Hematopoietic multipotent progenitor cell treated with erythropoietin and hydrocortisone succinate and interleukin-3 and kit ligand, for 4 days (in vitro differentiated cells): ENCODE results near the gene ATP5F1C.

Source experiments
- DNase-seq: peaks from one replicate; pipeline ENCODE4 v3.0.0-alpha.2; 2015

ATP5F1C gene

DNA sequence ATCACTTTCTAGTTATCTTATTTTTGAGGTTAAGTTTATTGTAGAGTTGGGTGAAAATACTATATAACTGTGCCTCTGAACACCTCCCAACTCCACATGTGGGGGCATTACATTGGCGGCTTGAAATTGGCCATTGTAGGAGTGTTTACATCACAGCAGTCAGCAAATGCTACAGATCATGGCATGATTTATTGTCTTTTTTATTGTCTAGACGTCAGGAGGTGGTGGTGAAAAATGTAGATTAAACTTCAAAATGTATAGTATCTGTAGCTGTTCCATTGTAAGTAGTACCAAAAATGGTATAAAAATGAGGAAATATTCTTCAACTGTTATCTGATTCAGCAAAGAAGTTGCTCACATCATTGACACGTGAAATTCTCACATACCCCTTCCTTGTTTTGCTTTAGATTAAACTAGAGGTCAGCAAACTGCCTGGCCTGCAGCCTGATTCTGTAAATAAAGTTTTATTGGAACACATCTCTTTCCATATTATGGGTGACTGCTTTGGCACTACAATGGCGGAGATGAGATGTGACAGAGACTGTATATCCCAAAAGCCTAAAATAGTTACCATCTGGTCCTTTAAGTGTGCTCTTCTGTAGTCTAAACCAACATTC is 65.4 kb downstream of the ATP5F1C start:
- DNase-seq, result peak; percentile 41

DNA sequence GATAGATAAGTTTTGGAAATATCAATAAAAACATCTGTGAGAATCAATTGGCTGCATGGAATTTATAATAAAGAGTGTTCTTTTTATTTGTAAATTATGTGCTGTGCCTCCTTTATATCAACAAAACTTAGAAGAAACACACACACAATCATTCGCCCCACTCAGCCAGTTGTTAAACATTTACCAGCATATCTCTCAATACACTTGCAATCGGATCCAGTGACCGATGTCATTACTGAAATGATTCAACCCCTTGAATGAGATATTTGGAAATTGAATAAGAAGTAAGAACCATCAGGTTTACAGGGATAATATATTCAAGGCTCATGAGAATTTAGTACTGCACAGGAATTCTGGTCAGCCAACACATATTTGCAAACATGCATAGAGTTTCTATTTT is 65.9 kb downstream of the ATP5F1C start:
- no peak for DNase-seq

DNA sequence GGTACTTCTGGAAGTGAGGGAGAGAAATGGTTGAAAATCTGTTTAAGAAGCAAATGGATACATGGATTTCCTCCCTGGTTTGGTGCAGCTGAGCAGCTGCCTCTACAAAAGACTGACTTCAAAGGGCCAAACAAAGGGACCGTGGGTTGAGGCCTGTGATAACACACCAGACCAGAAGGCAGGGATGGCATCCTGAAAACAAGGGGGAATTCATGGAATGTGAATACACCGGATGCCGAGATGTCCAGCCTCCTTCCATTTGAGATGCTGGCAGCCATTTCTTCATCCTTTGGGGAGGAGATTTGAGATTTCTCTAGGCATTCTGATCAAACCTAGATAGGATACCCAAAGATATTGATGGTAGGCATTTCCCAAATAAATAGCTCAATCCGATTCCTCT is 67.2 kb downstream of the ATP5F1C start:
- DNase-seq, result no peak

DNA sequence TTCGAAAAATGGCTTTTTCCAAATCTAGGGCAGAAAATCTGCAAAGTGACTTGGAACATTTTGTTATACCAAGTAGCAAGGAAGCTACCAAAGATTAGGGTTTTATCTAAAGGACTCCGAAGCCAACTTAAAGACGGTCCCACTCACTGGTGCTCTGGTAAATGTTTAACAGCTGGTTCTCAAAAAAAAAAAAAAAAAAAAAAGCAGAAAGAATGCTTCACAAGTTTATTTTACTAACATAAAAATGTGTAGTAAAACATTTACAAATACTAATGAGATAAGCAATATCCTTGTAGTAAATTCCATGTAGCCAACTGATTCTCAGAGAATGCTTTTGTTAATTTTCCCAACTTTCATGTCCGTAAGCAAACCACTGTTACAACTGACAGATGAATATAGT is 68.7 kb downstream of the ATP5F1C start:
- DNase-seq, result no peak

DNA sequence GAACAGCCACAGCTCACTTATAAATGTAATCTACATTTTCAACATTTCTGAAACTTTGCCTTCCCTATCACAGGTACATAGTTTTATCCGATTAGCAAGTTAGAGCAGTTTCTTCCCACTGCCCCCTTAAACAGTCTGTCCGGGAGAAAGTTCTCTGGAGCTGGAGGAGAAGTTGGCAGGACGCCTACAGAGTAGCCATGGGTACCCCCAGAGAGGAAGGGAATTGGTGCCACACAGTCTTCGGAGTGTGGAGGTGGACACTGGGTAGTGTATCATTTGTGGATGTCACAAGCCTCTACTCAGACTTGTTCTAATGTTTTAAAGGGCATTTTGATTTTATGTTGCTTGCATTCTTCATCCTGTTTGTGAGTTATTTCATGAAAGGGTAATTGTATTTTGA is 69.3 kb downstream of the ATP5F1C start:
- DNase-seq, result no peak
